H1 (cell line): ENCODE results near the gene AQP12A. TPM values are rescaled to one million over a fixed set of nuclear protein-coding genes. Genes with fewer than 3 reads are reported as not detected.

Source experiments
- CTCF ChIA-PET: fragments of 300-600 bp; sonication (Branson Sonifier 250); formaldehyde crosslinking; loops from one replicate; lab custom pipeline; 2021; ENCODE audit not compliant: partially characterized antibody; lab: Charles Lee
- POLR2A ChIA-PET: fragments of 300-600 bp; sonication (Branson Sonifier 250); formaldehyde crosslinking; loops from one replicate; lab custom pipeline; 2021; ENCODE audit warnings: inconsistent platforms; ENCODE audit not compliant: partially characterized antibody; lab: Charles Lee
- DNase-seq, 2 experiments: peaks; one replicate each; pipeline versions ENCODE4 v3.0.0 to v3.0.0-alpha.2; 2010 to 2022; ENCODE audit warnings: low spot score in 2 of 2, low read depth in 1 of 2, mixed read lengths in 1 of 2
- FAIRE-seq: peaks from 2 replicates; lab custom pipeline; 2011; peaks lifted over from hg19 to GRCh38; lab: Jason Lieb, UNC
- H2AFZ ChIP-seq: 2 replicates; pipeline ENCODE4 v1.8.1; 2012; ENCODE audit warnings: low read length, inconsistent platforms
- H2AK5ac ChIP-seq: 2 replicates; pipeline ENCODE4 v1.6.1; 2013; ENCODE audit warnings: low read depth, low read length
- H2BK120ac ChIP-seq: replicated peaks from 2 replicates; pipeline ENCODE3; 2013; ENCODE audit warnings: low read depth, low read length, inconsistent platforms
- H2BK12ac ChIP-seq: 2 replicates; pipeline ENCODE4 v1.6.1; 2013; ENCODE audit warnings: low read depth, low read length
- H2BK15ac ChIP-seq: 2 replicates; pipeline ENCODE4 v1.6.1; 2013; ENCODE audit warnings: low read length
- H2BK20ac ChIP-seq: 2 replicates; pipeline ENCODE4 v1.6.1; 2013; ENCODE audit warnings: low read length
- H2BK5ac ChIP-seq: 2 replicates; pipeline ENCODE4 v1.6.1; 2013; ENCODE audit warnings: low read depth, low read length
- H3K14ac ChIP-seq: 2 replicates; pipeline ENCODE4 v1.6.1; 2013; ENCODE audit warnings: inconsistent platforms; ENCODE audit not compliant: insufficient read length
- H3K18ac ChIP-seq: 2 replicates; pipeline ENCODE4 v1.6.1; 2013; ENCODE audit warnings: low read length; ENCODE audit errors: extremely low read depth
- H3K23ac ChIP-seq: 2 replicates; pipeline ENCODE4 v1.6.1; 2013; ENCODE audit warnings: inconsistent platforms; ENCODE audit not compliant: insufficient read length
- H3K23me2 ChIP-seq: 2 replicates; pipeline ENCODE4 v1.6.1; 2013; ENCODE audit warnings: low read depth, low read length
- H3K27ac ChIP-seq: 2 replicates; pipeline ENCODE4 v1.6.1; 2011; ENCODE audit warnings: low read depth, low read length, inconsistent platforms
- H3K27me3 ChIP-seq, 4 experiments: replicated peaks in 1 of 4; 1 replicate in 1 of 4; 2 replicates in 3 of 4; pipeline versions ENCODE4 v1.6.1 to v1.8.1; 2011 to 2013; ENCODE audit warnings: low read length in 3 of 4, mild to moderate bottlenecking in 3 of 4, inconsistent platforms in 2 of 4, mixed read lengths in 2 of 4, moderate library complexity in 1 of 4; ENCODE audit not compliant: control insufficient read depth in 3 of 4, insufficient read depth in 3 of 4; ENCODE audit errors: extremely low read depth in 1 of 4
- H3K36me3 ChIP-seq, 4 experiments: 2 replicates each; pipeline versions ENCODE4 v1.6.1 to v1.8.1; 2011 to 2013; ENCODE audit warnings: mild to moderate bottlenecking in 4 of 4, low read length in 3 of 4, moderate library complexity in 2 of 4, control low read depth in 1 of 4, inconsistent platforms in 1 of 4; ENCODE audit not compliant: insufficient read depth in 4 of 4, control insufficient read depth in 2 of 4
- H3K4ac ChIP-seq: replicated peaks from 2 replicates; pipeline ENCODE3; 2013; ENCODE audit warnings: low read length, low read depth, mixed read lengths, inconsistent platforms; ENCODE audit not compliant: insufficient read length
- H3K4me1 ChIP-seq, 4 experiments: replicated peaks in 1 of 4; 1 replicate in 1 of 4; 2 replicates in 3 of 4; pipeline versions ENCODE4 v1.6.1 to v1.8.1; 2011 to 2013; ENCODE audit warnings: low read length in 3 of 4, inconsistent platforms in 2 of 4, mixed read lengths in 1 of 4; ENCODE audit not compliant: insufficient read depth in 4 of 4, control insufficient read depth in 3 of 4
- H3K4me2 ChIP-seq, 2 experiments: 2 replicates each; pipeline versions ENCODE4 v1.6.1 to v1.8.1; 2011 to 2013; ENCODE audit warnings: low read depth in 2 of 2, low read length in 2 of 2, control low read depth in 1 of 2, inconsistent platforms in 1 of 2, mild to moderate bottlenecking in 1 of 2; ENCODE audit not compliant: insufficient read depth in 1 of 2
- H3K4me3 ChIP-seq, 4 experiments: fragments of 200-600, 300-600 bp in 1 of 4; sonication (generic), shearing (Covaris generic), sonication (Bioruptor Twin) in 1 of 4; 2 replicates each; pipeline versions ENCODE4 v1.5.1 to v1.8.1; 2011 to 2016; ENCODE audit warnings: low read length in 4 of 4, low read depth in 3 of 4, control low read depth in 2 of 4, inconsistent platforms in 2 of 4, mild to moderate bottlenecking in 2 of 4, mixed read lengths in 1 of 4, moderate library complexity in 1 of 4; ENCODE audit not compliant: insufficient read depth in 2 of 4; ENCODE audit errors: extremely low read depth in 1 of 4
- H3K56ac ChIP-seq: replicated peaks from 2 replicates; pipeline ENCODE3; 2013; ENCODE audit warnings: low read depth, mild to moderate bottlenecking, mixed read lengths, low read length, inconsistent platforms; ENCODE audit not compliant: insufficient read length
- H3K79me1 ChIP-seq: 2 replicates; pipeline ENCODE4 v1.6.1; 2013; ENCODE audit warnings: low read depth, low read length, control low read depth
- H3K79me2 ChIP-seq, 2 experiments: 2 replicates each; pipeline versions ENCODE4 v1.6.1 to v1.8.1; 2012 to 2013; ENCODE audit warnings: low read length in 2 of 2, mild to moderate bottlenecking in 2 of 2, inconsistent platforms in 1 of 2; ENCODE audit not compliant: insufficient read depth in 2 of 2, control insufficient read depth in 1 of 2
- H3K9ac ChIP-seq, 4 experiments: replicated peaks in 1 of 4; 1 replicate in 1 of 4; 2 replicates in 3 of 4; pipeline versions ENCODE4 v1.6.1 to v1.8.1; 2011 to 2013; ENCODE audit warnings: low read depth in 3 of 4, low read length in 3 of 4, control low read depth in 2 of 4, mild to moderate bottlenecking in 2 of 4, moderate library complexity in 2 of 4, inconsistent platforms in 1 of 4; ENCODE audit errors: extremely low read depth in 1 of 4
- H3K9me3 ChIP-seq, 2 experiments: 2 replicates each; pipeline versions ENCODE4 v1.6.1 to v1.8.1; 2012 to 2013; ENCODE audit warnings: mild to moderate bottlenecking in 2 of 2, moderate library complexity in 2 of 2, control low read depth in 1 of 2, inconsistent platforms in 1 of 2, low read depth in 1 of 2, low read length in 1 of 2, mixed read lengths in 1 of 2; ENCODE audit not compliant: insufficient read depth in 2 of 2
- H4K20me1 ChIP-seq, 2 experiments: replicated peaks in 1 of 2; 2 replicates each; pipeline versions ENCODE3 to v1.8.1; 2011 to 2013; ENCODE audit warnings: inconsistent platforms in 2 of 2, low read length in 2 of 2, mild to moderate bottlenecking in 1 of 2; ENCODE audit not compliant: insufficient read depth in 2 of 2, control insufficient read depth in 1 of 2
- H4K5ac ChIP-seq: 2 replicates; pipeline ENCODE4 v1.6.1; 2013; ENCODE audit warnings: low read length, low read depth, mixed read lengths, inconsistent platforms; ENCODE audit not compliant: insufficient read length
- H4K8ac ChIP-seq: 2 replicates; pipeline ENCODE4 v1.8.0; 2013; ENCODE audit warnings: mild to moderate bottlenecking, moderate library complexity, low read length, inconsistent platforms; ENCODE audit not compliant: insufficient read depth; ENCODE audit errors: extremely low read depth
- H4K91ac ChIP-seq: replicated peaks from 2 replicates; pipeline ENCODE3; 2013; ENCODE audit warnings: low read length, mixed read lengths, inconsistent platforms; ENCODE audit not compliant: insufficient read length
- POLR2AphosphoS5 ChIP-seq: IDR thresholded peaks from 2 replicates; pipeline ENCODE4 v1.6.1; 2011; ENCODE audit warnings: low read depth, low read length
- TAF7 ChIP-seq: optimal IDR thresholded peaks from 2 replicates; pipeline ENCODE3; 2011; ENCODE audit warnings: low read depth, mild to moderate bottlenecking, inconsistent platforms, low read length, moderate library complexity, borderline replicate concordance
- WGBS, 2 experiments: shearing (Covaris generic) in 1 of 2; methylation state at CpG; one replicate each; pipeline versions ENCODE4 v1.1.6 to v1.1.7; 2013 to 2015; ENCODE audit warnings: low lambda C conversion rate in 2 of 2, mixed read lengths in 2 of 2, inconsistent platforms in 1 of 2, low coverage in 1 of 2, missing lambda C conversion rate in 1 of 2; ENCODE audit not compliant: insufficient replicate concordance in 2 of 2, insufficient coverage in 1 of 2, insufficient read length in 1 of 2; ENCODE audit errors: extremely low coverage in 1 of 2, missing lambda C conversion rate in 1 of 2; 5-methylcytosine and 5-hydroxymethylcytosine counted together
- polyA plus RNA-seq, 7 experiments: library from polyadenylated mRNA; depleted of rRNA in 3 of 7; stranded (reverse) in 5 of 7; unstranded in 2 of 7; fragments of >200 nt in 5 of 7; fragments of 200-250 nt in 2 of 7; gene quantifications; 1 replicate in 5 of 7; 2 replicates in 1 of 7; 4 replicates in 1 of 7; pipeline versions ENCODE4 v1.2.1 to v1.2.3, GENCODE V29; 2011 to 2013; ENCODE audit warnings: missing spikeins in 2 of 7, mixed read lengths in 2 of 7
- total RNA-seq: library from RNA; stranded (reverse); fragmentation: NEBNext Ultra II Directional; extraction: Animal tissue kit (Norgen Biotek cat#: 25700); gene quantifications from 2 replicates; pipeline ENCODE4 v1.2.1, GENCODE V29; 2021

Gene AQP12A
- total and polyA plus RNA-seq, 2 of the 8 experiments (the other 6 are each of a cell fraction or from before 2014, with no cell fraction given): not detected

DNA sequence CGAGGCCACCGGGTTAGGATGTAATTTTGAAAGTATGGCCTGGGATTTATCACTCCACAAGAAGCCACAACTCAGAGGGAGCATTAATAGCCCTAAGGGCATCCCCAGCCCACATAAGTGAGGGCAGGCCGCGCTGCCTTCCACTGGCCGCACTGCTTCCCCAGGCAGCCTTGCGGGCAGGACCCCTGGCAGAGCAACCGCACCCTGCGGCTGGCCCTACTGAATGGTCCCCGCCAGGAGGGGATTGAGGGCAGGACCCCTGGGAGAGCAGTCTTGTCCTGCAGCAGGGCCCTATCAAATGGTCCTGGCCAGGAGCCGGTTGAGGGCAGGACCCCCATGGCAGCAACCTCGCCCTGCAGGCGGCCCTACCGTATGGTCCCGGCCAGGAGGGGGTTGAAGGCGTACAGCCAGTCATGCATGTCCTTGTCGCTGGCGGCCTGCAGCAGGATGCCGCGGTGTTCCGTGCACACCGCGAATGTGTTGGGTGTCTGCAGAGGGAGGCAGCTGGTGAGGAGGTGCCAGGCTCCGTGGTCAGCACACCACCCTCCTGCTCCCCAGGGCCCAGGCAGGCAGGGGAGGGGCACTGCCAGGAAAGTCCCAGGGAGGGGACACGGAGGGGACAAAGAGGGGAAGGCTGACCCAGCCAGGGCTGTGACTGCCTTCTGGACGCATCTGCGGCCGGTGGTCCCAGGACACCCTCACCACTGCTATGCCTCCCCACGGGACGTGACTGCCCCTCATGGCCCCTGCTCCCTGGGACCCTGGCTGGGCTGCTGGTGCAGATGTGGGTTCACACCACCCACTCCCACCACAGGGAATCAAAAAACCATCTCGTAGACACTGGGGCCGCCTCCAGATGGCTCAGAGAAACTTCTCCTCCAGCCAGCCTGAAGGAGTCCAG is 26.3 kb downstream of the AQP12A start:
- no peak overlapping the region for H2BK120ac ChIP-seq
- no peak overlapping the region for H3K4ac ChIP-seq
- no peak overlapping the region for H3K4me3 ChIP-seq
- POLR2A ChIA-PET: interaction anchor here (0.8 to 3.4 kb wide), 2 partner anchors 9 to 10 kb away, joined by 3 to 19 read pairs; no protein-coding TSS in a partner anchor
- H2BK5ac ChIP-seq: no peak overlapping the region
- no peaks in the 10 kb centered on the region; a peak in 1 of 7 replicates for H3K4me1 ChIP-seq
- TF ChIP-seq POLR2AphosphoS5: peak; percentile 38; the same call in 1 of the 2 replicates
- TF ChIP-seq TAF7: no peak
- no peak overlapping the region for H4K91ac ChIP-seq
- no peak overlapping the region for H4K5ac ChIP-seq
- CTCF ChIA-PET: interaction anchor here (0.5 to 0.6 kb wide), 2 partner anchors 45 to 118 kb away, joined by 3 to 4 read pairs; no protein-coding TSS in a partner anchor
- H4K20me1 ChIP-seq: peaks cover 13 to 19% of the 10 kb centered on the region in 2 experiments
- no peak overlapping the region for H3K56ac ChIP-seq
- H3K23ac ChIP-seq: no peak overlapping the region
- H3K4me2 ChIP-seq: no peak overlapping the region
- no peaks in the 10 kb centered on the region for H3K79me2 ChIP-seq
- H2BK12ac ChIP-seq: no peak overlapping the region
- H2BK15ac ChIP-seq: no peak overlapping the region
- WGBS, 2 experiments: 98% methylated on average over 22 of the region's 31 CpGs; no CpG with 5 or more reads in 1 of the 2 experiments
- DNase-seq (no peak), FAIRE-seq (no peak)
- H2AK5ac ChIP-seq: no peak overlapping the region
- H3K23me2 ChIP-seq: no peaks in the 10 kb centered on the region
- H2AFZ ChIP-seq: no peak overlapping the region
- H3K9me3 ChIP-seq: no peaks in the 10 kb centered on the region
- H4K8ac ChIP-seq: peak overlapping the region; percentile 25; the same call in 1 of the 2 replicates
- no peak overlapping the region for H3K14ac ChIP-seq
- peaks cover 2% of the 10 kb centered on the region for H3K79me1 ChIP-seq
- H3K9ac ChIP-seq: no peak overlapping the region
- no peak overlapping the region for H3K27ac ChIP-seq
- no peak overlapping the region for H3K18ac ChIP-seq
- H3K36me3 ChIP-seq: peaks cover 17 to 69% (median 43%) of the 10 kb centered on the region in 4 experiments
- H3K27me3 ChIP-seq: no peaks in the 10 kb centered on the region
- no peak overlapping the region for H2BK20ac ChIP-seq
